ENCODE data around the gene COL23A1.

COL23A1 gene

DNA sequence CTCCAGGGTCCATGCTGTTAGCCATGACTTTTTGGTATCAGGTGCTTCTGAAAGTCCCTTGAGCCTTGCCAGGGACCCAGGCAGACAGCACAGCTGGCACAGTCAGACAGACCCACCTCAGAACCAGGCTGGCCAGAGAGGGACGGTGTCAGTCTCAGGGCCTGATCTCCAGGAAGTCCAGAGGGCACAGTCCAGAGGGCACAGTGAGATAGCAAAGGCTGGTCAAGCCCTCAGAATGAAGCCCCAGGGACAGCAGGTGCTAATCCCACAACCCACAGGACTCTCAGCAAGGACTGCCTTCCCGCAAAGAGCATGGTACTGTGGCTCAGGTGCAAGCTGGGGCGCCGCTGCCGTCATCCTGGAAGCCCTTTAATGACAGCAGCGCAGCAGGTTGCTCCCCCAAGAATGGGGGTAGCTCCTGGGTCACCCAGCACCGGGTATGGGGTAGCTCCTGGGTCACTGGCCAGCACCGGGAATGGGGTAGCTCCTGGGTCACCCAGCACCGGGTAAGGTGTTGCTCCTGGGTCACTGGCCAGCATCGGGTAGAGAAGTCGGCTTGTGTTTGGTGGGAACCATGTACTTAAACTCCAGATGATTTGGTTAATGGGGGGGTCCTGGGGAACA lies 252.0 kb downstream of the COL23A1 start:
- H3K4me3 ChIP-seq (ENCODE audit: low read depth, low read length) = no peak overlapping the region
- DNase-seq (ENCODE audit: low read depth) = no peak
- TF ChIP-seq, protein P1, sequence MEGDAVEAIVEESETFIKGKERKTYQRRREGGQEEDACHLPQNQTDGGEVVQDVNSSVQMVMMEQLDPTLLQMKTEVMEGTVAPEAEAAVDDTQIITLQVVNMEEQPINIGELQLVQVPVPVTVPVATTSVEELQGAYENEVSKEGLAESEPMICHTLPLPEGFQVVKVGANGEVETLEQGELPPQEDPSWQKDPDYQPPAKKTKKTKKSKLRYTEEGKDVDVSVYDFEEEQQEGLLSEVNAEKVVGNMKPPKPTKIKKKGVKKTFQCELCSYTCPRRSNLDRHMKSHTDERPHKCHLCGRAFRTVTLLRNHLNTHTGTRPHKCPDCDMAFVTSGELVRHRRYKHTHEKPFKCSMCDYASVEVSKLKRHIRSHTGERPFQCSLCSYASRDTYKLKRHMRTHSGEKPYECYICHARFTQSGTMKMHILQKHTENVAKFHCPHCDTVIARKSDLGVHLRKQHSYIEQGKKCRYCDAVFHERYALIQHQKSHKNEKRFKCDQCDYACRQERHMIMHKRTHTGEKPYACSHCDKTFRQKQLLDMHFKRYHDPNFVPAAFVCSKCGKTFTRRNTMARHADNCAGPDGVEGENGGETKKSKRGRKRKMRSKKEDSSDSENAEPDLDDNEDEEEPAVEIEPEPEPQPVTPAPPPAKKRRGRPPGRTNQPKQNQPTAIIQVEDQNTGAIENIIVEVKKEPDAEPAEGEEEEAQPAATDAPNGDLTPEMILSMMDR (IDR thresholded peaks at IDR 0.05; ENCODE audit: low read depth, low read length, missing control alignments) = no peak

DNA sequence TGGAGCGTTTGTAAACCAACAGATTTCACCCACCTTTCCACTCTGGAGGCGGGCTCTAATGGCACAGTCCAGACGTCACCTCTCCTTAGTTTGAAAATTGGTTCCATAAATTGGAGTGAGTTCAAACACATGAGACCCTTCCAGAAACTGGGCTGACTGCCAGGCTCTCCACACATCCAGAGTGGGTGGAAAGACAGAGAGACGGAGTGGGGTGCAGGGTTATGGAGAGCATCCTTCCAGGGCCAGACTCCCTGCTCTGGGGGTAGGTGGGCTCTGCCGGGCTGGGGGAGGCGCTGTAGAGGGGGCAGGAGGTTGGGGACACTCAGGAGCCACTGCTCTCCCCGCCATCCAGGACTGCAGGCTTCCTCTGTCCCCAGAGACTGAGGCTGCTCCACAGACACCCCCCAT lies 252.9 kb downstream of the COL23A1 start:
- no peak overlapping the region for H3K4me3 ChIP-seq (ENCODE audit: low read depth, low read length)
- no peak for DNase-seq (ENCODE audit: low read depth)
- TF ChIP-seq, protein P1 (IDR thresholded peaks at IDR 0.05; ENCODE audit: low read depth, low read length, missing control alignments) = no peak

DNA sequence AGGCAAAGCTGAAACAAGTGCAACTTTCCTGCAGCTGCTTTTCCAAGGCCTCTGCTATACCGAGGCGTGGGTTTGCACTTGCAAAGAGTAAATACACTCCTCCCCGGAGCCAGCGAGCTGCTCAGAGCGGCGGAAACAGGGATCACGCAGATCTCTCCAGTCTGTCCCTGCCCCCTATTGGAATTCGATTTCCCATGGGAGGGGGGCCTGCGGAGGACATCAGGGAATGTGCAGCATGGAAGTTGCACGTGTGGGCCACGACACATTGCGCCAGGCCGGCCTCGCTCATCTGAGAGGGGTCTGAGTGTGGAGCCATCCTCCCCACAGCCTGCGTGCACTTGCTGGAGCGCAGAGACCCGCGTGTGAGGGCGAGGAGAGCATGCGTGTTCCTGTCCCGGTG lies 253.3 kb downstream of the COL23A1 start:
- DNase-seq (ENCODE audit: low read depth) = no peak

DNA sequence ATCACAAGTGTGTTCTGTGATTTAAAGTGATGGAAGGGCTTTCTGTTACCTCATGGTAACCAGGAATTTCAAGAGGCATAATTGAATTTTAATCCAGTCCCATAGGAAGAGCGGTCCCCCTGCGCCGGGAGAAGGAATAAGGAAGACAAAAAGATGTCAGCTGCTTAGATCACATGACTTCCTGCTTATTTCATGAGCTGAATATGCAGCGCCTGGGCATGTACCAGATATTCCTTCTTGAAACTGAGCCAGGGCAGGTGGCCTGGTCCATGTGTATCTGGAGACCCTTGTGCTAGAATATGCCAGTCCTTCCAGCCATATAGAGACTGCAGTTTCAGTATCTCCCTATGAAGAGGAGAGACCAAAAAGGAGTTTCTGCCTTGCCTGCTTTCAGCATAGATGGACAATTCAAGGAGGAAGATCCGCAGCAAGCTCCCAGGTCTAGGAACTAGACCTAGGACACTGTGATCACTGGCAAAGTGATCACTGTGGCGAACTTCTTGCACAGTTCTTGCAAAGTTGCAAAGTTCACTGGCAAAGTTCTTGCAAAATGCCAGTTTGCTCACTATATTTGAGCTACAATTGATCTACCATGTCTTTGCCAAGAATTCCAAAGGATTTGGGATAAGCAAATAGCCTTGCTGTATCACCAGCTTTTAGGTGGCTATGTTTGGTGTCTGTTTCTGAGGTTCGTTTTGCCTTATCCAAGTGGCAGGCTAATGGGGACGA lies 254.7 kb downstream of the COL23A1 start:
- no peak overlapping the region for H3K4me3 ChIP-seq (ENCODE audit: low read depth, low read length)
- TF ChIP-seq, protein P1 (IDR thresholded peaks at IDR 0.05; ENCODE audit: low read depth, low read length, missing control alignments) = no peak
- no peak for DNase-seq (ENCODE audit: low read depth)

More for the DNA sequence above, 253.3 kb downstream of the COL23A1 start:
- no peak overlapping the region for H3K4me3 ChIP-seq (ENCODE audit: low read depth, low read length)
- TF ChIP-seq, protein P1 (IDR thresholded peaks at IDR 0.05; ENCODE audit: low read depth, low read length, missing control alignments) = no peak

DNA sequence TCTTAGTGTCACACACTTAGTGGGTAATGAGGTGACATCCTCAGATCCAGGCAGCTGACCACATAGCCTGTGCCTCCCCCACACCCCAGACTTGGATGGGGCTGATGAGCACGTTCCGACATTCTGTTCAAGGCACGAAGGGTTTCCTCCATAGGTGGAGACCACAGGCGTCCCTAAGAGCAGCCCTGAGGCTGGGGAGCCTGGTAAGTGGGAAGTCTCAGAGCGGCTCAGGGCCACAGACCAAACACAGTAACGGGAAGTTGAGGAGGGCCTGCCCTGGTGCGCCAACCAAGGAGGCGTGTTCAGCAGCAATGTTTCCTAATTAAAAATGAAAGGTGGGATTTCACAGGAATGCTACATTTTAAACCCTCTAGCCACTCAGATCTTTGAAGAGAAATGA lies 255.3 kb downstream of the COL23A1 start:
- no peak for DNase-seq (ENCODE audit: low read depth)
- H3K4me3 ChIP-seq (ENCODE audit: low read depth, low read length) = no peak overlapping the region
- TF ChIP-seq, protein P1 (IDR thresholded peaks at IDR 0.05; ENCODE audit: low read depth, low read length, missing control alignments) = no peak

DNA sequence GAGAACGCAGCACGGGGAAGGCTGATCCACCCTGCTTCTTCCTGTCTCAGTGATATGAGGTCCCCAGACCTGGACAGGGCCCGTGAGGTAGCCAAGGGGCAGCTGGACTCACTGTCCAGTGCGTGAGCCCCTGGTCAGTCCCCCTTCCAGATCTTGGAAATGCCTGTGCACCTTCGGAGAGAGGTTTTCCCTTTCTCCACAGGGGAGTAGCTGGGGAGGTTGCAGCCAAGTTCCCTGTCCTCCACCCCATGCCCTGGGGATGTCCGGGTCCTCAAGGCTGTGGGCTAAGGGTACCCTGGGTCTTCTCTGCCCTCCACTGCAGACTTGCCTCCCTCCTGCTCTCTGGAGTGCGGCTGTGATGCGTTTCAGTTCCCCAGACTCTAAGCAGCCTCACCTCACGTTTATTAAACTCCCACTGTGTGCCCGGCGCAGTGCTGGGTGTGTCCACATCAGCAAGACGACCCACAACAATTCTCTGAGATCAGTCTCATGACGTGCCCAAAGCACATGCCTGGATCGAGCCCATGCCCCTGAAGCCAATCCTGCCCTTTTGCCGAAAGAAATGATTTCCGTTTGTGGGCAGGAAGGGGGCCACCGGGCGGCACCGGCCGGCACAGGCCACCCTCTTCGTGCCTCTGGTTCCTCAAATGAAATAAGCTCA lies 256.2 kb downstream of the COL23A1 start:
- no peak overlapping the region for H3K4me3 ChIP-seq (ENCODE audit: low read depth, low read length)
- TF ChIP-seq, protein P1 (IDR thresholded peaks at IDR 0.05; ENCODE audit: low read depth, low read length, missing control alignments) = no peak
- DNase-seq (ENCODE audit: low read depth) = no peak
